ENCODE results near the gene METAP1D.
"Not testable (repeated sequence)": the region's sequence is repeated elsewhere in the genome, so short reads cannot be mapped to it uniquely, and the experiment has no call there.

DNA sequence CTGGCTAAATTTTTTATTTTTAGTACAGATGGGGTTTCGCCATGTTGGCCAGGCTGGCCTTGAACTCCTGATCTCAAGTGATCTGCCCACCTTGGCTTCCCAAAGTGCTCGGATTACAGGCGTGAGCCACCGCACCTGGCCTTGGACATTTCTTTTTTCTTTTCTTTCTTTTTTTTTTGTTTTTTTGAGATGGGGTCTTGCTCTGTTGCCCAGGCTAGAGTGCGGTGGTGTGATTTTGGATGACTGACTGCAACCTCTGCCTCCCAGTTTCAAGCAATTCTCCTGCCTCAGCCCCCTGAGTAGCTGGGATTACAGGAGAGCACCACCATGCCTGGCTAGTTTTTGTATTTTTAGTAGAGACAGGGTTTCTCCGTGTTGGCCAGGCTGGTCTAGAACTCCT is 114.4 kb downstream of the METAP1D start:
- not testable (repeated sequence) for TF ChIP-seq POLR2A (IDR thresholded peaks at IDR 0.05)
- TF ChIP-seq, protein P1, sequence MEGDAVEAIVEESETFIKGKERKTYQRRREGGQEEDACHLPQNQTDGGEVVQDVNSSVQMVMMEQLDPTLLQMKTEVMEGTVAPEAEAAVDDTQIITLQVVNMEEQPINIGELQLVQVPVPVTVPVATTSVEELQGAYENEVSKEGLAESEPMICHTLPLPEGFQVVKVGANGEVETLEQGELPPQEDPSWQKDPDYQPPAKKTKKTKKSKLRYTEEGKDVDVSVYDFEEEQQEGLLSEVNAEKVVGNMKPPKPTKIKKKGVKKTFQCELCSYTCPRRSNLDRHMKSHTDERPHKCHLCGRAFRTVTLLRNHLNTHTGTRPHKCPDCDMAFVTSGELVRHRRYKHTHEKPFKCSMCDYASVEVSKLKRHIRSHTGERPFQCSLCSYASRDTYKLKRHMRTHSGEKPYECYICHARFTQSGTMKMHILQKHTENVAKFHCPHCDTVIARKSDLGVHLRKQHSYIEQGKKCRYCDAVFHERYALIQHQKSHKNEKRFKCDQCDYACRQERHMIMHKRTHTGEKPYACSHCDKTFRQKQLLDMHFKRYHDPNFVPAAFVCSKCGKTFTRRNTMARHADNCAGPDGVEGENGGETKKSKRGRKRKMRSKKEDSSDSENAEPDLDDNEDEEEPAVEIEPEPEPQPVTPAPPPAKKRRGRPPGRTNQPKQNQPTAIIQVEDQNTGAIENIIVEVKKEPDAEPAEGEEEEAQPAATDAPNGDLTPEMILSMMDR (IDR thresholded peaks at IDR 0.05) = not testable (repeated sequence)
